Umbilical cord (tissue), 2 donors: Measurements from ENCODE around the gene STK17B. TPM values are rescaled to one million over a fixed set of nuclear protein-coding genes. Genes with fewer than 3 reads are reported as not detected.

Source experiments
- DNase-seq: peaks from one replicate; pipeline ENCODE4 v3.0.0-alpha.2; 2015; ENCODE audit warnings: low spot score
- total RNA-seq: library from RNA; depleted of rRNA; stranded (reverse); fragments of >200 nt; gene quantifications from one replicate; pipeline ENCODE4 v1.2.3, GENCODE V29; 2014; ENCODE audit warnings: low replicate concordance; ENCODE audit not compliant: insufficient read depth

STK17B gene
- total RNA-seq, 1 donor from 2014 or later: 33.5 TPM

DNA sequence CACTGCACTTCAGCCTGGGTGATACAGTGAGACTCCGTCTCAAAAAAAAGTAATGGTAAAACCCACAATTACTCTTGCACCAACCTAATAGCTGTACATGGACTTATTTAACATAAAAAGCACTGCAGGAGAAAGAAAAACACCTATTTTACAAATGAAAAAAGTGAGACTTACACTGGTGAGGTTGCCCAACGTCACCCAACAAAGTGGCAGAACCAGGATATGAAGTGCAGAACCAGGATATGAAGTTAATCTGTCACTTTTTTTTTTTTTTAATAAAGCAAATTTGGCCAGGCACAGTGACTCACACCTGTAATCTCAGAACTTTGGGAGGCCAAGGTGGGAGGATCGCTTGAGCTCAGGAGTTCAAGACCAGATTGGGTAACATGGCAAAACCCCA, 13.5 kb upstream of the STK17B start:
- DNase-seq: no peak

GRCh38 chr2:196183528-196184231, 12.3 kb upstream of the STK17B start:
- DNase-seq: no peak

DNA sequence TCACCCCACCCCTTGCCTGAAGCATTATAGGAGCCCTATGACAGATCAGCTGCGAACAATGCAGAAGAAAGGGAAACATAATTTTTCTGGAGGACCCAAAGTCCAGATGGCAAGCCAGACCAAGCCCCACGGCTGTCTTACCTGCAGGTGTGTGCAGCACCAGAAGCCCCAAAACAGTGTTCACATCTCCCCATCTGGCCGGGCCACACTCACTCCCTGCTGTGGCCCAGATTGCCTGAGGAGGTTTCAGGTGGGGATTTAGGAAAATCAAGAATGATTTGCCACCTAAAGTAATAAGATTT, 11.7 kb upstream of the STK17B start:
- no peak for DNase-seq

DNA sequence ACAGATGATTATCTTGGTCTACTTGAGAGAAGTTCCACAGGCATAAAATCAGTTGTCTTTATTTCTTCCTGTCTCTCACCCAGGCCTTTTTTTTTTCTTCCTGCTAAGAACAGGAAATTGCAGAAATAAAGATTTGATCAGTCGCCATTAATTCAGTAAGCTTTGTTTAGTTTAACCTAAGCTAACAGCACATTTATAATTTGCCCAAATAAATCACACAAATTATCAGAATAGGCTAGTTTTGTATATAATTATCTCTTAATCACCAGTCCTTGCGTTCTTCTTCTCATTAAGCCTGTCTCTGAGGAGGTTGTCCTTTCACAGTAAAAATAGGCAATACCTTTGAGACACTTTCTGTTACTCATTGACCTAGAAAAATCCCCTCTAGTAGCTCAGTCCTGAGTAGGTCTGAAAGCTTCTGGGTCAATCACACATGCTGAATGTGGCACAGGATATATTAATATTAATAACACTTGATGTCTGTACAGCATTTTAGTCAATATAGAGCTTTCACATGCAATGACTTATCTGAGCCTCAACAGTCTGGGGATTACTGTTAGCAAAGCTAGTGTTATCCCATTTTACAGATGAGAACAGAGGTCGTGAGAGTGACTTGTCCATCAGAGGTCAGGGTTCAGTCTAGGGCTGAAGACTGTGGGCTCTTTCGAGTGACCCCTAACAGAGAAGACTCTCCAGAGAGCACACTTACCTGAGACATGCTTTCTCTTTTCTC, 11.2 kb upstream of the STK17B start:
- no peak for DNase-seq

- DNase-seq: no peak
These were observed 10.1 kb upstream of the STK17B start for GRCh38 chr2:196181484-196181883.

- DNase-seq: no peak
These were observed 5.7 kb upstream of the STK17B start for GRCh38 chr2:196177124-196177523.

- no peak for DNase-seq
These were observed 4.9 kb upstream of the STK17B start for GRCh38 chr2:196176142-196176738.

DNA sequence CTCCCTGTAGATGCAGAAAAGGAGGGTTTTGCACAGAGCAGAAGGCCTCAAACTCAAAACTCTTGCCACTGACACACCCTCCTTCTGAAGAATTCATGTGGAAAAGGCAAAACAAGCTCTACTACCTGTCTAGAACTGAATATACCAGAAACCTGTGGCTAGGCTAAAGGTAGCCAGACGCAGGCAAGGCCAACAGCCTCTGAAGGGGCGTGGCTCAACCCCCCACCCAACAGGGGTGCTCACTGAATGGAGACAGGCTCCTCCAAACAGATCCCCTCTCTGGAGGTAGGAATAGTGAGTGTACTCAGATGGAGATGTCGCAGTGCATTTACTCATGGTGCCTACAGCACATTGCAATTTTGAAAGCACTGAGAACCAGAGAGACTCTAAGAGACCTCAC, 3.0 kb upstream of the STK17B start:
- DNase-seq: no peak

GRCh38 chr2:196173505-196173904, 2.1 kb upstream of the STK17B start:
- DNase-seq: no peak

DNA sequence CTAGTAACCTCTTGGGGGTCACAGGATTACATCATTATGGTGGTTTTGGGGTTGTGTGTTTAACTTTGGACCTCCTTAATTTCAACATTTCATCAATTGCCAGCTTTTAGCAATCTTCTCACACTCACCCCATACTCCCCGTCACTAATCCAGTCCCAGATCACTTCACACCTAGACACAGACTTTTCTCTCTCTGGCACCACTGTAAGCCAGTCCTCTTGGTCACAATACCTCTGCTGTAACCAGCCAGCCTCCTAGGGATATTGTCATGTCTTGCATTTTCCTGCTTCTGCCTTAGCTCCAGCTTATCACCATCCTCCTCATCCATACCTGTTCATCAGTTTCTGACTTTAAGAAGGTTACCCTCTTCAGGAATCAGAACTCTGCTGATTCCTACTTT, 1.6 kb upstream of the STK17B start:
- DNase-seq: no peak

DNA sequence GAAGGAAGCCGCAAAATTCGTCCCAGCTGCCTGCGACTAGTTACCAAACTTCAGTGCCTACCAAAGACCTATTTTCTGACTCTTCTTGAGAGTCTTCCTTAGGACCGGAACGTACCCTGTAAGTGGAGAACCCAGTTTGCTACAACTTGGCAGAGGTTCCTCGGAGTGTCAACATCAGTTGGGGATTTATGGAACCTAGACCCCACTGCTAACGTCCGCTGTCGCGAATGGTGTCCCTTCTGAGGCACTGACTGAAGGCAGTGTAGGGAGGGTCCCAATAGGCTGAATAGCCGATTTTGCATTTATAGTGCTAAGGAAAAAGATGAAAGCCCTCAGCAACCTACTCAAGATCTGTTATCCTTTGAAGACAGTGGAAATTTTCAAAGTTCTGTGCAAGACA, 568 bp upstream of the STK17B start:
- DNase-seq: no peak

DNA sequence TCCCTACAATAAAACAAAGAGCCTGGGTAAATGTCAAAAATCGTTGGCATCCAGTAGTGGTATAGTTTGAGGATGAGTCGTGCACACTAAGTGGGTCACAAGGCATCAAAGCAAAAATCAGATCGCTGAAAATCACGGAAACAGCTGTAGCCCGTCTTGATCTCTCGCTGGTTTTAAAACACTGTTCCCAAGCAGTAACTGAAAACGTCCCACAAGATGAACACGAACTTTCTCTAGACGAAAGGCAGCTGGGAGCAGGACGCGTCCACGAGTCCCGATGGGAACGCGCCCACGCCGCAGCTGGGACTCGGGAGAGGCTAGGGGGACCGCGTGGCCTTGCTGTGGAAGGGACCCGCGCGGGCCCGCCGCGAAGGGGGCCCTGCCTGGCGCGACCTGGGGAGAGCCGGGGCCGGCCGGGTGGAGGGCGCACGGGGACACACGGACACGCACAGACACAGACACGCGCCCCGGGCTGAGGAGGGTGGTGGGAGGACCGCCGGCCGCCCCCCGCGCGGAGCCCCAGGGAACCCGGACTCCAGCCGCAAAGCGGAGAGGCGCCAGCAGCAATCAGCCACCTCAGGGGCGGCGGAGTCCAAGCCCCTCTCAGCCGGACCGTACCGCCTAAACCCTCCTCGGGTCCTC, 651 bp downstream of the STK17B start:
- peak; percentile 59 for DNase-seq

DNA sequence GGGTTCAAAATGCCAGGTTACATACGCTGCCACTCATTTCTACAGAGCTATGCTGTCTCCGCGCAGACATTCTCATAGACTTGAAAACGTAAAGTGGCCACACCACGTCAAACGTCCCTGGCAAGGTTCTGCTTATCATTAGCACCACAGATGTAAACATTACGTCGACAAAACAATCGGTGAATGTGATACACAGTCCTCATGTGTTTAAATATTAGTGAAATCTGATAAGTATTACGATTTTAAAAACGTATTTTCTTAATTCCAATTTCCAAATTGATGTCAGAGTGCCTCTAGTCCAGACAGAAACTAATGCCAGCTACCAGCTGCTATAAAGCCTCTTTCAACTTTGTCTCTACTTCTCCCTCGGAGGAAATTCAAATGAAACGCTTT, 1.2 kb downstream of the STK17B start:
- DNase-seq: no peak

- no peak for DNase-seq
These were observed 1.9 kb downstream of the STK17B start for GRCh38 chr2:196169516-196169915.

- no peak for DNase-seq
These were observed 3.2 kb downstream of the STK17B start for GRCh38 chr2:196168181-196168580.

GRCh38 chr2:196167666-196168065, 3.7 kb downstream of the STK17B start:
- DNase-seq: no peak

- peak; percentile 30 for DNase-seq
These were observed 4.5 kb downstream of the STK17B start for GRCh38 chr2:196166876-196167275.

DNA sequence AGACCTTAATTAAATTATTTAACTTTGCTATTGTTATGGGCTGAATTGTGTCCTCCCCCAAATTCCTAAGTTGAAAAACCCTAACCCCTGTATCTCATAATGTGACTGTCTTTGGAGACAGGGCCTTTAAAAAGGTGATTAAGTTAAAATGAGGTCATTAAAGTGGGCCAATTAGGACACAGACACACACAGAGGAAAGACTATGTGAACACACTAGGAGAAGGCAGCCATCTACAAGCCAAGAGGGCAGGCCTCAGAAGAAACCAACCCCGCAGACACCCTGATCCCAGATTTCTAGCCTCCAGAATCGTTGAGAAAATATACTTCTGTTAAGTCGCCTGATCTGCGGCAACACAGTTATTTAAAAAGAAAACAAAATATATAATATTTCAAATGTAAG, 6.4 kb downstream of the STK17B start:
- no peak for DNase-seq

DNA sequence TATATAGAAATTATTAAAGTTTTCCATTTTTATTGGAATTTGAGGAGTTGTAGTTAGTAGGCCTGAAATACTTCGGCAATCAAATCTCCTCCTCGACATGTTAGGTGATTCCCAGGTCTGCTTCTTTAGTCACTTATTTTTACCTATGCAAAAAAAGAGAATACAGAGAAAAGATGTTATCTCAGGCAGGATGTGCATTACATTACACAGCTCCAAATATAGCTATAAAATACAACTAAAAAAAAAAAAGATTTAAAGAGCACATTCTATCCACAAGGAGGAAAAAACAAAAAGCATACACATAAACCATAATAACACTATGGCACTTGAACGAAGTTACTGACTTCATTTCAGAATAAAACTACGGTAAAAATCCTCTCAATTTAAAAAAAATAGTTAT, 8.1 kb downstream of the STK17B start:
- DNase-seq: no peak

- no peak for DNase-seq
These were observed 8.7 kb downstream of the STK17B start for GRCh38 chr2:196162586-196163175.

DNA sequence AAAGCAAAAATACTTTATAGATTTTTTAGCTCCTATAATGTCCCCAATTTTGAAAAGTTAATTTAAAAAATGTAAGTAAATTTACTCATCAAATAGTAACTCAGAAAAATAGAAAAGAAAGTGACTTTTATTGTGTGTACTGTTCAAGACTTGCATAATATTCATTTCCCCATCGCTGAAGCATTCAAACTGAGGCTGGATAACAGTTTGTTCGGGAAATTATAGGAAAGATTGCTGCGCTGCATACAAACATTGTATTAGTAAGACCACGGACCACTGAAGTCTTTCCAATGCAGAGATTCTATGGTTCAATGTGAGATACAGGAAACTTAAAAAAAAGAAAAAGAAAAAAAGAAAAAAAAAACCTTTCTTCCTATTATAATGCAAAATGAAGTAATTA, 10.4 kb downstream of the STK17B start:
- no peak for DNase-seq

DNA sequence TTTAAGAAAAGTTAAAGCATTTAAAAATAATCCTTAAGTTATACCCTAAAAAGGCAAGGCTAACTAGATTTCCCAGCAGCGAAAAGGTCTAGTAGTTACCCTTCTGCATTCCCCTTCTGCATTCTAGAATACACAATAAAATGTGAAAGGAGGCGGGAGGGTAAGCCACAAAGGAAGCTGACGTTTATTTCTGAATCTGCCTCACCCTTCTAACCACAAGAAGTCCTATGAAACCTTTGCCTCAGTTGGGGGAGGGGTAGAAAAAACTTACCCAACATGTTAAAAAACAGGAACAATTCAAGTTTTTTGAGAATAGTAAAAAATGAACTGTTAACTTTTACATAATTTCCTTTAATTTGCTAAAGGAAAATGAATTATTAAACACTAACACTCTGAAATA, 11.3 kb downstream of the STK17B start:
- DNase-seq: peak; percentile 78
